Glomerular endothelial cell (primary cell): ENCODE measurements around the gene CIRBP. TPM values are rescaled to one million over a fixed set of nuclear protein-coding genes. Genes with fewer than 3 reads are reported as not detected.

ENCODE experiments used
- DNase-seq: peaks from one replicate; pipeline ENCODE4 v3.0.0-alpha.2; 2011; ENCODE audit warnings: low read depth, low spot score; ENCODE audit errors: extremely low read depth
- total RNA-seq: library from RNA; depleted of rRNA; stranded (reverse); fragments of >200 nt; gene quantifications from 2 replicates; pipeline ENCODE4 v1.2.3, GENCODE V29; 2015

Gene CIRBP
- total RNA-seq, 1 donor from 2014 or later = 231 TPM

GRCh38 chr19:1277061-1277460 lies 7.9 kb downstream of the CIRBP start:
- DNase-seq = no peak

- DNase-seq = no peak
Observed at GRCh38 chr19:1278074-1278473, 8.9 kb downstream of the CIRBP start.

- no peak for DNase-seq
Observed at GRCh38 chr19:1278713-1279660, 9.9 kb downstream of the CIRBP start.

- DNase-seq = no peak
Observed at GRCh38 chr19:1279782-1280341, 10.7 kb downstream of the CIRBP start.

GRCh38 chr19:1280636-1281568 lies 11.8 kb downstream of the CIRBP start:
- no peak for DNase-seq

- DNase-seq = no peak
Observed at GRCh38 chr19:1281569-1282287, 12.6 kb downstream of the CIRBP start.

- no peak for DNase-seq
Observed at GRCh38 chr19:1282588-1283206, 13.6 kb downstream of the CIRBP start.

GRCh38 chr19:1283207-1283916 lies 14.2 kb downstream of the CIRBP start:
- DNase-seq = no peak

- no peak for DNase-seq
Observed at GRCh38 chr19:1283917-1284292, 14.8 kb downstream of the CIRBP start.

GRCh38 chr19:1284293-1284978 lies 15.3 kb downstream of the CIRBP start:
- DNase-seq = no peak

GRCh38 chr19:1284979-1285736 lies 16.0 kb downstream of the CIRBP start:
- DNase-seq = no peak

- no peak for DNase-seq
Observed at GRCh38 chr19:1285737-1286360, 16.7 kb downstream of the CIRBP start, which contains the start of gene EFNA2. TSS of gene EFNA2 (plus strand) at chr19:1285873. CDS start at chr19:1286169, 296 bp downstream.

- no peak for DNase-seq
Observed at GRCh38 chr19:1286487-1287353, 17.6 kb downstream of the CIRBP start.

- no peak for DNase-seq
Observed at GRCh38 chr19:1287354-1288225, 18.5 kb downstream of the CIRBP start.

- no peak for DNase-seq
Observed at GRCh38 chr19:1288226-1288612, 19.1 kb downstream of the CIRBP start.
